OCI-LY7 (cell line): ENCODE data around the gene ZNF462. TPM values are rescaled to one million over a fixed set of nuclear protein-coding genes. Genes with fewer than 3 reads are reported as not detected.

Experiments used
- BruUV-seq: library from RNA; stranded (reverse); fragments of 400-500 nt; replicated peaks from 2 replicates; lab custom pipeline; 2021; lab: Mats Ljungman, UMichigan
- CTCF ChIA-PET: fragments of 300-600 bp; sonication (Branson Sonifier 250); formaldehyde crosslinking; loops from one replicate; lab custom pipeline; 2022; ENCODE audit warnings: antibody characterized with exemption; ENCODE audit not compliant: unreplicated experiment; lab: Charles Lee
- POLR2A ChIA-PET: fragments of 300-600 bp; sonication (Branson Sonifier 250); formaldehyde crosslinking; loops from one replicate; lab custom pipeline; 2022; ENCODE audit warnings: antibody characterized with exemption; lab: Charles Lee
- DNase-seq: peaks from one replicate; pipeline ENCODE4 v3.0.0-alpha.2; 2015; ENCODE audit warnings: low spot score
- H2AFZ ChIP-seq: fragments of 200-600 bp; sonication (generic), shearing (Covaris generic); 2 replicates; pipeline ENCODE4 v1.6.1; 2014; ENCODE audit warnings: mild to moderate bottlenecking, antibody characterized with exemption, low read length, moderate library complexity
- H3K27ac ChIP-seq: fragments of 200-600 bp; sonication (generic); 2 replicates; pipeline ENCODE4 v1.5.1; 2014; ENCODE audit warnings: mixed run types, low read depth, mild to moderate bottlenecking, moderate library complexity, low read length, inconsistent platforms; ENCODE audit not compliant: poor library complexity, severe bottlenecking
- H3K36me3 ChIP-seq: fragments of 200-600 bp; sonication (generic); 2 replicates; pipeline ENCODE4 v1.6.1; 2014; ENCODE audit warnings: mild to moderate bottlenecking, antibody characterized with exemption, low read length, moderate library complexity, mixed read lengths; ENCODE audit not compliant: insufficient read depth
- H3K4me1 ChIP-seq: fragments of 200-600 bp; sonication (generic); 2 replicates; pipeline ENCODE4 v1.5.1; 2014; ENCODE audit warnings: mild to moderate bottlenecking, low read length; ENCODE audit not compliant: insufficient read depth, poor library complexity, severe bottlenecking
- H3K4me2 ChIP-seq: fragments of 200-600 bp; sonication (generic); 2 replicates; pipeline ENCODE4 v1.6.1; 2014; ENCODE audit warnings: mild to moderate bottlenecking, low read length
- H3K4me3 ChIP-seq: fragments of 200-600 bp; sonication (generic); 2 replicates; pipeline ENCODE4 v1.5.1; 2014; ENCODE audit warnings: mild to moderate bottlenecking, low read depth, low read length; ENCODE audit not compliant: poor library complexity, severe bottlenecking
- H3K79me2 ChIP-seq: fragments of 200-600 bp; sonication (generic); 2 replicates; pipeline ENCODE4 v1.6.1; 2016; ENCODE audit warnings: low read depth, mild to moderate bottlenecking, low read length, moderate library complexity, mixed read lengths; ENCODE audit not compliant: insufficient read depth
- H3K9me2 ChIP-seq: fragments of 200-600 bp; sonication (generic); 2 replicates; pipeline ENCODE4 v1.6.1; 2016; ENCODE audit warnings: mild to moderate bottlenecking, low read length, mixed read lengths; ENCODE audit not compliant: insufficient read depth
- H3K9me3 ChIP-seq: fragments of 200-600 bp; sonication (generic); 2 replicates; pipeline ENCODE4 v1.6.1; 2014; ENCODE audit warnings: mild to moderate bottlenecking, mixed run types, low read length, mixed read lengths
- H4K20me1 ChIP-seq: fragments of 200-600 bp; sonication (generic); 2 replicates; pipeline ENCODE4 v1.6.1; 2014; ENCODE audit warnings: mild to moderate bottlenecking, antibody characterized with exemption, low read length, moderate library complexity, mixed read lengths; ENCODE audit not compliant: insufficient read depth
- EZH2phosphoT487 ChIP-seq: fragments of 200-600 bp; sonication (generic); IDR thresholded peaks from 2 replicates; pipeline ENCODE4 v1.6.1; 2018; ENCODE audit warnings: low read depth, borderline replicate concordance, mild to moderate bottlenecking, mixed run types, antibody characterized with exemption, low read length, moderate library complexity, mixed read lengths
- intact Hi-C: fragments of 100-400 bp; cut with micrococcal nuclease; formaldehyde crosslinking; loops from one replicate; pipeline ENCODE4 v1.10.0; 2022; ENCODE audit not compliant: unreplicated experiment
- total RNA-seq, 2 experiments: library from RNA; depleted of rRNA in 1 of 2; stranded (reverse); fragments of >200 nt in 1 of 2; shearing (Covaris generic) in 1 of 2; gene quantifications; 2 replicates each; pipeline ENCODE4 v1.2.3, GENCODE V29; 2014 to 2022
- TF ChIP-seq, protein P1 (sequence below): fragments of 200-600 bp; sonication (generic); conservative IDR thresholded peaks from 2 replicates; pipeline ENCODE4 v1.5.1; 2014; ENCODE audit warnings: mild to moderate bottlenecking, antibody characterized with exemption, low read length, moderate library complexity, mixed read lengths

Gene ZNF462
- total RNA-seq, 2 experiments from 2014 or later, result 0.88 to 1.1 TPM

DNA sequence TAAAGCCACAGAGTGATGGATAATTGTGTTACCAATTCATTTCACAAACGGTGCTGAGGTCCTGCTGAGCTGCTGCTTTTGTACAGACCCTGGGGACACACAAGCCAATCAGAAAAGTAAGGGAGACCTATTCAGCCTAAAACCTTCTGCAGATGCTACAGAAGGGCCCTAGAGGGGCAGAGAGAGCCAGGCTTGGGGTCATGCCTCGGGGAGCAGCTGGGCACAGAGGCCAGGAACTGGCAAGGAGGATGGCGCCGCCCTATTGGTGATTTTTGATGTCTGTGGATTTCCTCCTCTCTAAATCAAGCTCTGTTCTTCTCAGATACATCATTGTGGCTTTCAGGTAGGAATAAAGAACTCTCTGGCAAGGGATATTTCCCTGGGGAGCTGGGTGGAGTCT lies 181.9 kb downstream of the ZNF462 start:
- TF ChIP-seq, protein P1, sequence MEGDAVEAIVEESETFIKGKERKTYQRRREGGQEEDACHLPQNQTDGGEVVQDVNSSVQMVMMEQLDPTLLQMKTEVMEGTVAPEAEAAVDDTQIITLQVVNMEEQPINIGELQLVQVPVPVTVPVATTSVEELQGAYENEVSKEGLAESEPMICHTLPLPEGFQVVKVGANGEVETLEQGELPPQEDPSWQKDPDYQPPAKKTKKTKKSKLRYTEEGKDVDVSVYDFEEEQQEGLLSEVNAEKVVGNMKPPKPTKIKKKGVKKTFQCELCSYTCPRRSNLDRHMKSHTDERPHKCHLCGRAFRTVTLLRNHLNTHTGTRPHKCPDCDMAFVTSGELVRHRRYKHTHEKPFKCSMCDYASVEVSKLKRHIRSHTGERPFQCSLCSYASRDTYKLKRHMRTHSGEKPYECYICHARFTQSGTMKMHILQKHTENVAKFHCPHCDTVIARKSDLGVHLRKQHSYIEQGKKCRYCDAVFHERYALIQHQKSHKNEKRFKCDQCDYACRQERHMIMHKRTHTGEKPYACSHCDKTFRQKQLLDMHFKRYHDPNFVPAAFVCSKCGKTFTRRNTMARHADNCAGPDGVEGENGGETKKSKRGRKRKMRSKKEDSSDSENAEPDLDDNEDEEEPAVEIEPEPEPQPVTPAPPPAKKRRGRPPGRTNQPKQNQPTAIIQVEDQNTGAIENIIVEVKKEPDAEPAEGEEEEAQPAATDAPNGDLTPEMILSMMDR, result peak; percentile 75
- no peak for TF ChIP-seq EZH2phosphoT487
- H4K20me1 ChIP-seq, result no peaks in the 10 kb centered on the region
- ChIA-PET POLR2A (interaction anchor here (0.6 kb wide), 1 partner anchor 12 kb away, joined by 3 read pairs; no protein-coding TSS in a partner anchor), CTCF (interaction anchor here (0.6 kb wide), 1 partner anchor 131 kb away, joined by 3 read pairs; no protein-coding TSS in a partner anchor)
- DNase-seq, result peak; percentile 20
- no peak overlapping the region for H3K27ac ChIP-seq
- no peaks in the 10 kb centered on the region for H3K9me3 ChIP-seq
- H3K4me2 ChIP-seq, result no peak overlapping the region
- no peaks in the 10 kb centered on the region for H3K9me2 ChIP-seq
- BruUV-seq, result no TSS peak
- no peaks in the 10 kb centered on the region for H3K36me3 ChIP-seq
- H3K79me2 ChIP-seq, result no peaks in the 10 kb centered on the region
- intact Hi-C loops, result no loop called here
- 0 out of 2 replicates have a peak overlapping the region, but pooled peaks have one; percentile 16 for H2AFZ ChIP-seq
- peaks cover 23% of the 10 kb centered on the region for H3K4me1 ChIP-seq
- H3K4me3 ChIP-seq, result no peak overlapping the region

DNA sequence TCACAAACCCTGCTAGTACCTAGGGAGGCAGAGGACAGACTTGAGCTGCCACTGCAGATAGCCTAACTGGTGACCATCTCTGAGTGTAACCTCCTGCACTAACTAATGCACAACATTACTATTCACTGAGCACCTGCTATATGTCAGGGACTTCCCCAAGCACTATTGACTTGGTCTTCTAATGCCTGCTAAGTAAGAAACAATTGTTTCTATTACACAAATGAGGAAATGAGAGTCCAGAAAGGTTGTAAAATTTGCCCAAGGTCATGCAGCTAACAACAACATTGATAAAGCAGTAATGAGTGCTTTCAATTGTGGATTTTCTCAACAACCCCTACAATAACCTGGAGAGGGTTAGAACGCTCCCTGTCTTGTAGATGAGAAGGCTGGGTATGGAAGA lies 183.7 kb downstream of the ZNF462 start:
- Histone ChIP-seq H3K4me2 (peak overlapping the region; percentile 27), H3K4me3 (no peak overlapping the region), H3K27ac (no peak overlapping the region), H3K79me2 (no peaks in the 10 kb centered on the region), H4K20me1 (no peaks in the 10 kb centered on the region), H3K9me3 (no peaks in the 10 kb centered on the region), H3K4me1 (peaks cover 21% of the 10 kb centered on the region), H3K9me2 (no peaks in the 10 kb centered on the region), H3K36me3 (no peaks in the 10 kb centered on the region), H2AFZ (peak overlapping the region; percentile 2; the same call in 1 of the 2 replicates)
- no TSS peak for BruUV-seq
- intact Hi-C loops, result no loop called here
- CTCF ChIA-PET, result no interaction called here
- POLR2A ChIA-PET, result interaction anchor here (1.1 kb wide), 1 partner anchor 17 kb away, joined by 3 read pairs; no protein-coding TSS in a partner anchor
- TF ChIP-seq EZH2phosphoT487, result no peak
- TF ChIP-seq, protein P1, result no peak
- peak; percentile 44 for DNase-seq

DNA sequence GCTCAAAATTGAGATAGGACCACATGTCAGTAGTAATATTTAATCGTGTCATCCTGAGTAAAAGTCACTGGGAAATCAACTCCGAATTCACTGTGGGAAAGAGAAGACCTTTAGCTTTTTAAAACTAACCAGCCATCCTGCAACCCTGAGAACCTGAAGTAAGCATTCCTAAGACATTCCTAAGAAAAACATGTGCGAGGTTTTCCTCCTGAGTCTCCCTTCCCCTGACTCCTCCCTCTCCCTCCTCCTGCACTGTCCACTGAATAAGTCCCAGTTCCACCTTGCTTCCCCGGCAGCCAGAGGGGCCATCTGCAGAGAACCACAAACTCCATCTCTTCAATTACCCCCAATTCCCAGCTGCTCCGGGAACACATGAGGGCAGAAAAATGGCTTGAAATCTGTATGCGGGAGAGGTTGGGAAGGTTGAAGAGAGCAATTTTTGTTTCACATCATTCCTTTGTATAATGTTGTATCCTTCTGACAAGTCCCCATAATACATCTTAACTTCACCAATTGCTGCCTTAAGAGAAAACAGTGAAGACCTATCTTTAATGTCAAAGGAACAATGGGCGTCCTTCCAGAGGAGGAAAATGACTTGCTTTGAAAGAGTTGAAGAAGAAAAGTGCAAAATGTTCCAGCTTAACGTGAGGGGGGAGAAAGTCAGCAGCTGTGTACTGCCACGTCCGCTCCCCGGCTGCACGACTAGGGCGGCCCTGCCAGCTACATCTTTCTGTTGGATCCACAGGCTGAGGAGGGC lies 186.3 kb downstream of the ZNF462 start:
- peaks cover 15% of the 10 kb centered on the region for H3K4me1 ChIP-seq
- POLR2A ChIA-PET, result no interaction called here
- H3K9me3 ChIP-seq, result no peaks in the 10 kb centered on the region
- intact Hi-C loops, result no loop called here
- no peaks in the 10 kb centered on the region for H3K36me3 ChIP-seq
- H3K27ac ChIP-seq, result no peak overlapping the region
- TF ChIP-seq EZH2phosphoT487, result no peak
- TF ChIP-seq, protein P1, result no peak
- no peak overlapping the region for H2AFZ ChIP-seq
- H3K9me2 ChIP-seq, result no peaks in the 10 kb centered on the region
- H3K4me3 ChIP-seq, result no peak overlapping the region
- H4K20me1 ChIP-seq, result no peaks in the 10 kb centered on the region
- no peak overlapping the region for H3K4me2 ChIP-seq
- no TSS peak for BruUV-seq
- CTCF ChIA-PET, result no interaction called here
- H3K79me2 ChIP-seq, result no peaks in the 10 kb centered on the region
- no peak for DNase-seq
